Panc1 (cell line): ENCODE data around the gene RTN4IP1.

Source experiments
- CTCF ChIP-seq: fragments of 450-650 bp; IDR thresholded peaks from 2 replicates; pipeline ENCODE4 v1.5.1; 2017; ENCODE audit warnings: mild to moderate bottlenecking
- POLR2AphosphoS5 ChIP-seq: IDR thresholded peaks from 2 replicates; pipeline ENCODE4 v1.6.1; 2012; ENCODE audit warnings: mild to moderate bottlenecking, low read depth, low read length, moderate library complexity
- REST ChIP-seq, 2 experiments: IDR thresholded peaks; 2 replicates each; pipeline ENCODE4 v1.6.1; 2011 to 2012; ENCODE audit warnings: low read depth in 2 of 2, control low read depth in 1 of 2, low read length in 1 of 2, mild to moderate bottlenecking in 1 of 2, moderate library complexity in 1 of 2; ENCODE audit not compliant: insufficient read depth in 1 of 2
- SIN3A ChIP-seq: IDR thresholded peaks from 2 replicates; pipeline ENCODE4 v1.6.1; 2012; ENCODE audit warnings: low read depth, mild to moderate bottlenecking, low read length, moderate library complexity, borderline replicate concordance; ENCODE audit not compliant: insufficient read depth
- TCF7L2 ChIP-seq: IDR thresholded peaks from 2 replicates; pipeline ENCODE4 v1.6.1; 2011; ENCODE audit warnings: mild to moderate bottlenecking, low read depth, low read length, inconsistent platforms

GRCh38 chr6:106547601-106548453 is 81.5 kb downstream of the RTN4IP1 start:
- no peak for TF ChIP-seq POLR2AphosphoS5
- TF ChIP-seq CTCF = no peak
- TF ChIP-seq SIN3A = no peak
- TF ChIP-seq REST (IDR thresholded peaks at IDR 0.05; ENCODE audit: insufficient read depth in 1 of 2, low read depth in 2 of 2, low read length in 1 of 2) = no peak
- no peak for TF ChIP-seq TCF7L2
